NCI-H82 treated with DMSO at 0.1 percent for 48 hours (cell line): ENCODE results near the gene KANK4.
"Not testable (repeated sequence)": the region's sequence is repeated elsewhere in the genome, so short reads cannot be mapped to it uniquely, and the experiment has no call there.

Source experiments
- DNase-seq: peaks from one replicate; lab custom pipeline; 2025; ENCODE audit not compliant: unreplicated experiment; lab: John Stamatoyannopoulos, UW

Gene KANK4

GRCh38 chr1:62240651-62241370 lies 78.4 kb downstream of the KANK4 start:
- DNase-seq: no peak

GRCh38 chr1:62239652-62240403 lies 79.4 kb downstream of the KANK4 start:
- DNase-seq: not testable (repeated sequence)

- DNase-seq: no peak
These were observed 80.7 kb downstream of the KANK4 start for GRCh38 chr1:62238507-62238906.

GRCh38 chr1:62237950-62238374 lies 81.3 kb downstream of the KANK4 start:
- no peak for DNase-seq

GRCh38 chr1:62237361-62237760 lies 81.9 kb downstream of the KANK4 start:
- DNase-seq: no peak

GRCh38 chr1:62235576-62235975 lies 83.7 kb downstream of the KANK4 start:
- no peak for DNase-seq

DNA sequence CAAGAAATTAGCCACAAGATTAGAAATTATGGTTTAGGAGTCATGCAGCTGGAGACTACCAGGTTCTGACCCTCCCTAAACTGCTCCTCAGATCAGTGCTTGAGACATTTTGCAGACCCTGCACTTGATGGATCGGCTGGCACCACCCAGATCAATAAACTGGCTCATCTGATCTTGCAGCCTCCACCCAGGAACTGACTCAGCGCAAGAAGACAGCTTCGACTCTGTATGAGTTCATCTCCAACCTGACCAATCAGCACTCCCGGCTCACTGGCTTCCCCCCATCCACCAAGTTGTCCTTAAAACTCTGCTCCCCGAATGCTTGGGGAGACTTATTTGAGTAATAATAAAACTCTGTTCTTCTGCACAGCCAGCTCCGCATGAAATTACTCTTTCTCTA lies 84.5 kb downstream of the KANK4 start:
- no peak for DNase-seq

DNA sequence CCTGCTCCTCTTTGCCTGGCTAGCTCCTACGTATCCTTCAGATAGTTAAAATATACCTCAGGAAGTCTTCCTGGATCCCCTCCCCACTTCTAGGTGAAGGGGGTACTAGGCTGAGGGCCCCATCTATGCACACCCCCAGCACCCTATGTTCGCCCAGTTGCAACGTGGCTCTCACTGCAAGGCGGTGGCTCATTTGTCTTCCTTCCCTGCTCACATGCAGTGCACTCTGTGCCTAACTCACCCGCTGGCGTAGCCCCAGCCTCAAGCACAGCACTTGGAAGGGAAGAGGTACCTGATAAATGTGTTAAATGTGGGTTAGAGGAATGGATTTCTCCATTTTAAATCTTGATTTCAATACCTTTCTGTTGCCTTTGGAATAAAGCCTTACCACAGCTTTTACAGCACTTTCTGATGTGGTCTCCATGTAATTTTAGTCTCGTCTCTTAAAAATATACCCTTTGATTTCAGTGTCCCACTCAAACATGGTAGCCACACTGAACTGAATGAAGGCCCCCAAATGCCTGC lies 85.2 kb downstream of the KANK4 start:
- no peak for DNase-seq

DNA sequence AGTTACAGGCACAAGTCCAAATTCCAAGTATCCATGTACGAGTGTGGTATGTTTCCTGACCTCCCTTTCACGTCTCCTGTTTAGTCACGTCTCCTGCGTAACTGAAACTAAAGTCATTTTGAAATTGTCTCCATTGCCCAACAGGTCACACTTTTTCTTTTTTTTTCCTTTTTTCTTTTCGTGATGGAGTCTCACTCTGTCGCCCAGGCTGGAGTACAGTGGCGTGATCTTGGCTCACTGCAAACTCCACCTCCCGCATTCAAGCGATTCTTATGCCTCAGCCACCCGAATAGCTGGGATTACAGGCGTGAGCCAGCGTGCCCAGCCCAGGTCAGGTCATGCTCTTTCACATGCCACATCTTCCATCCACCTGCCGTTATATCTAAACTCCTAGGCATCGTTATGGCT lies 86.4 kb downstream of the KANK4 start:
- no peak for DNase-seq

GRCh38 chr1:62230718-62231117 lies 88.5 kb downstream of the KANK4 start:
- no peak for DNase-seq

- DNase-seq: no peak
These were observed 89.3 kb downstream of the KANK4 start for GRCh38 chr1:62229932-62230331.

GRCh38 chr1:62229468-62229867 lies 89.8 kb downstream of the KANK4 start:
- DNase-seq: no peak

GRCh38 chr1:62228883-62229187 lies 90.4 kb downstream of the KANK4 start:
- DNase-seq: no peak

DNA sequence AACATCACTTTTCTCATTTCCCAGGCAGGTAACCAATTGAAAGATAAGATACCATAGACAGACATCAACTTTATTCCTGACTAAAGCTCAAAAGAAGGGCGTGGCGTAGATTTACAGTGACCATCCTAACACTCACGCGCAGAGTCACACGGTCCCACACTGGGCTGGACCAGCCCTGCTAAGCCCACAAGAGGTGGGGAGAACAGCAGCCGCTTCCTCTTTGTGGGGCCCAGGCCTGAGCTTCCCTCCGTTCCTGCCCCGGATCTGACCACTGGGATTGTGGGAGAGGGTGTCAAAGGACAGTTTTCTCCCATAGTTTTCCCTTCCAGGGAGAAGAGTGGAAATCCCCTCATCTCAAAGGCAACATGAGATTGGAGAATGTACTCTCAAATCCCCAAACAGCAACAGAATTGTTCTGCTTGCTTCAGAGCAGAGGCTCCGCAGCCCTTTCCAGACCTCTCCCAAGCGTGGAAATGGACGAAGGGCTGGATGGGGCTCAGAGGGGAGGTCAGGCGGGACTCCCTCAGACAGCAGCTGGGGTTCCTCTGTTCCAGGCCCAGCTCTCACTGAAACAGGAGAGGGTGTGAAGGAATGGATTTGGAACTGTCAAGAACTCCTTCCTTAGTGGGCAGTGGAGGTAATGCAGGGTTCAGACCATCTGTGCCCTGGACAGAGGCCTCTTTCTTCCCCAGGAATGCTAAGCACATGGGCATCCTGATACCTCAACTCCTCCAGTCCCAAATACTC lies 90.9 kb downstream of the KANK4 start:
- no peak for DNase-seq

DNA sequence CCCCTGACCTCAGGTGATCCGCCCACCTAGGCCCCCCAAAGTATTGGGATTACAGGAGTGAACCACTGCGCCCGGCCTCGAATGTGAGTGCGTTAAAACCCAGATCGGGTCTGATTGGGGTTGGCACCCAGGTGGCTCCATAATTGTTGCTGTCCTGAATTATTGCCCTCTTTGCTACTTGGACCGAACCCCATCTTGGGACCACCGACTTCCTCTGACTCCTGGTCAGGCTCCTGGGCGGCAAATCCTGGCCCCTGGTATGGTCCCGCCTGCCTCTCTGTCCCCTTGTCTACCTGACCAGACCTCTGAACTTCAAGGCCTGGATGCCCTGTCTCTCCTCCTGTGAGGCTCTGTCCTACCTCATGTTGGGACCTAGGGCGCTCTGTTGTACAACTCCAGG lies 91.7 kb downstream of the KANK4 start:
- DNase-seq: no peak

DNA sequence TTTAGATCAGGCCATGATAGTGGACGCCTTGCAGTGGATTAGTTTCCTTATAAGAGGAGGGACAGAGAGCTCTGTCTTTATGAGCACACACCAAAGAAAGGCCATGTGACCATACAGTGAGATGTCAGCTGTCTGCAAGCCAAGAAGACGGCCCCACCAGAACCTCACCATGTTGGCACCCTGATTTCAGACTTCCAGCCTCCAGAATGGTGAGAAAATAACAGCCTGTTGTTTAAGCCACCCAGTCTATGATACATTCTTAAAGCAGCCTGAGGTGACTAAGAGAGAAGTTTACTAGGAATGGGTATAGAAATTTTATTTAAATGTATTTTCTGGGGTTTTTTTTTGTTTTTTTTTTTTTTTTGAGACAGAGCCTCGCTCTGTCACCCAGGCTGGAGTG lies 95.1 kb downstream of the KANK4 start:
- DNase-seq: no peak

DNA sequence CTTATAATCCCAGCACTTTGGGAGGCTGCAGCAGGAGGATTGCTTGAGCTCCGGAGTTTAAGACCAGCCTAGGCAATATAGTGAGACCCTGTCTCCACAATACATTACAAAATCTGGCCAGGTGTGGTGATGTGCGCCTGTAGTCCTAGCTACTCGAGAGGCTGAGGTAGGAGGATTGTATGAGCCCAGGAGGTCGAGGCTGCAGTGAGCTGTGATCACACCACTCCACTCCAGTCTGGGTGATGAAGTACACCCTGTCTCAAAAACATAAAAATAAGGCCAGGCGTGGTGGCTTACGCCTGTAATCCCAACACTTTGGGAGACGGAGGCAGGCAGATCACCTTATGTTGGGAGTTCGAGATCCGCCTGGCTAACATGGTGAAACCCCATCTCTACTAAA lies 96.9 kb downstream of the KANK4 start:
- no peak for DNase-seq

DNA sequence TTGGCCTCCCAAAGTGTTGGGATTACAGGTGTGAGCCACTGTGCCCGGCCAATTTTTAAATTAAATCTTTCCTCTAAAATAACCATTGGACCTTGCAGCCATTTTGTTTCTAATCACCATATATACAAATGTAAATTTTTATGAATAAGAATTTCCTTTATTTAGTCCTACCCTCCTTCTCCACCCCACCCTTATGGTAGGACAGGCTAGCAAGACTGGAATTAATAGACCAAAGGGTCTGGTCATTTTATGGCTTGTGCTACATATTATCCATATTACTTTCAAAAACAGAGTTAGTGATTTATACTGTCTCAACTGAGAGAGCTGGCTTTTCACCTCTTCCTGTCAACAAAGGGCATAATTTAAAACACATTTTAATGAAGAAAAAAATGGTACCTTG lies 98.1 kb downstream of the KANK4 start:
- no peak for DNase-seq

GRCh38 chr1:62220456-62220855 lies 98.8 kb downstream of the KANK4 start:
- not testable (repeated sequence) for DNase-seq

GRCh38 chr1:62218604-62219003 lies 100.6 kb downstream of the KANK4 start:
- DNase-seq: no peak

DNA sequence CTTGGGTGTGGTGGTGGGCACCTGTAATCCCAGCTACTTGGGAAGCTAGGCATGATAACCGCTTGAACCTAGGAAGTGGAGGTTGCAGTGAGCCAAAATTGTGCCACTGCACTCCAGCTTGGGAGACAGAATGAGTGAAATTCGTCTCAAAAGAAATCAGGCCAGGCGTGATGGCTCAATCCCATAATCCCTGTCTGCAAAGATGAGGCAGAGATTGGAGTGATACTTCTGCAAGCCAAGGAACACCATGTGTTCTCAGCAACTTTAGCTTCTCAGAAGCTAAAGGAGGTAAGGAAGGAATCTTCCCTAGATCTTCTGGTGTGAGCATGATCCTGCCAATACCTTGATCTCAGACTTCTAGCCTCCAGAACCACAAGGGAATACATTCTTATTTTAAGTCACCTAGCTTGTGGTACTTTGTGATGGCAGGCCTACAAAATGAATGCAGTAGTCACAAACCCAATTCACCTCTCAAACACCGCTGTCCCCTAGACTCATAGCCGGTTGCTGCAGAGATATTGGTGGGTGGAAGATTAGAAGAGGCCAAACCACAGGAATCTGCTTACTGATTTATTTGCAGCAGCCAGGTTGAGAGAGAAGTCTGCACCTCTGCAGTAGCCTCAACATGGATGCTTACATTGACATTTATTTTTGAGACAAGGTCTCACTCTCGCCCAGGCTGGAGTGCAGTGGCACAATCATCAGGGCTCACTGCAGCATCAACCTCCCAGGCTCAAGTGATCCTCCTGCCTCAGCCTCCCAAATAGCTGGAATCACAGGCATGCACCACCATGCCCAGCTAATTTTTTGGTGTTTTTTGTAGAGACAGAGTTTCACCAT lies 105.9 kb downstream of the KANK4 start:
- no peak for DNase-seq
